HCT116 (cell line): ENCODE measurements around the gene FRRS1.

Source experiments
- CBX3 ChIP-seq: IDR thresholded peaks from 2 replicates; pipeline ENCODE4 v1.6.1; 2012; ENCODE audit warnings: low read depth
- POLR2A ChIP-seq: IDR thresholded peaks from 2 replicates; pipeline ENCODE4 v1.7.0; 2011; ENCODE audit warnings: borderline replicate concordance; ENCODE audit not compliant: insufficient read depth, insufficient read length; ENCODE audit errors: extremely low read depth
- SIN3A ChIP-seq: IDR thresholded peaks from 2 replicates; pipeline ENCODE4 v1.6.1; 2012; ENCODE audit warnings: low read depth
- SRF ChIP-seq: IDR thresholded peaks from 2 replicates; pipeline ENCODE4 v1.6.1; 2012; ENCODE audit warnings: low read depth
- ZNF274 ChIP-seq: fragments of 200-500 bp; sonication (Bioruptor generic); IDR thresholded peaks from 2 replicates; pipeline ENCODE4 v1.6.1; 2014; ENCODE audit warnings: mild to moderate bottlenecking, low read depth, low read length, inconsistent platforms
- TF ChIP-seq, protein P1 (sequence below), 3 experiments: fragments of 200-600 bp in 1 of 3; sonication (generic) in 1 of 3; IDR thresholded peaks in 2 of 3; conservative IDR thresholded peaks in 1 of 3; 2 replicates each; pipeline ENCODE4 v1.5.1; 2012 to 2017; ENCODE audit warnings: low read depth in 2 of 3, low read length in 2 of 3, antibody characterized with exemption in 1 of 3, borderline replicate concordance in 1 of 3, control low read depth in 1 of 3, mild to moderate bottlenecking in 1 of 3, mixed read lengths in 1 of 3, mixed run types in 1 of 3, moderate library complexity in 1 of 3; ENCODE audit not compliant: insufficient read depth in 1 of 3
- TF ChIP-seq, protein P2 (sequence below): IDR thresholded peaks from 2 replicates; pipeline ENCODE4 v1.6.1; 2012; ENCODE audit warnings: low read depth
- TF ChIP-seq, protein P3 (sequence below): IDR thresholded peaks from 2 replicates; pipeline ENCODE4 v1.6.1; 2011; ENCODE audit warnings: mild to moderate bottlenecking, low read length, moderate library complexity; ENCODE audit not compliant: insufficient replicate concordance; ENCODE audit errors: extremely low read depth

DNA sequence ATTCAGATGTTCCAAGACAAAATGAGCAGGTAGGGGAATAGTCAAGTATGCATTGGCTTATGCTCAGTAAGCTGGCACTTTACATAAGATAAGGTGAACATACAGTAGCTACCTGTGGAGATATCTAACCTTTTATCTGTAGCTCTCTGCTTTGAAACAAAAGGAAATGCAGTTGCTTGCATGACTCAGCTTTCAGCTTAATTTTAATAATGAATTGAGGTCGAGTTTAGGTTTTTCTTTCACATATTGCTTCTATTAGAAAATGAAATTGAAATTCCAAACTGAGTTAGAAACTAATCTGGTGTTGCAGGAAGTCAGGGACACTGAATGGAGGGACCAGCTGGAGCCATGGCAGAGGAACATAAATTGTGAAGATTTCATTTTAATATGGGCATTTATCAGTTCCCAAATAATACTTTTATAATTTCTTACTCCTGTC, 8.3 kb downstream of the FRRS1 start:
- TF ChIP-seq SRF (no peak), POLR2A (no peak), CBX3 (peak; percentile 38; the same call in 1 of the 2 replicates), ZNF274 (no peak), SIN3A (0 out of 2 replicates have a peak, but pooled peaks have one; percentile 29)
- TF ChIP-seq, protein P1, sequence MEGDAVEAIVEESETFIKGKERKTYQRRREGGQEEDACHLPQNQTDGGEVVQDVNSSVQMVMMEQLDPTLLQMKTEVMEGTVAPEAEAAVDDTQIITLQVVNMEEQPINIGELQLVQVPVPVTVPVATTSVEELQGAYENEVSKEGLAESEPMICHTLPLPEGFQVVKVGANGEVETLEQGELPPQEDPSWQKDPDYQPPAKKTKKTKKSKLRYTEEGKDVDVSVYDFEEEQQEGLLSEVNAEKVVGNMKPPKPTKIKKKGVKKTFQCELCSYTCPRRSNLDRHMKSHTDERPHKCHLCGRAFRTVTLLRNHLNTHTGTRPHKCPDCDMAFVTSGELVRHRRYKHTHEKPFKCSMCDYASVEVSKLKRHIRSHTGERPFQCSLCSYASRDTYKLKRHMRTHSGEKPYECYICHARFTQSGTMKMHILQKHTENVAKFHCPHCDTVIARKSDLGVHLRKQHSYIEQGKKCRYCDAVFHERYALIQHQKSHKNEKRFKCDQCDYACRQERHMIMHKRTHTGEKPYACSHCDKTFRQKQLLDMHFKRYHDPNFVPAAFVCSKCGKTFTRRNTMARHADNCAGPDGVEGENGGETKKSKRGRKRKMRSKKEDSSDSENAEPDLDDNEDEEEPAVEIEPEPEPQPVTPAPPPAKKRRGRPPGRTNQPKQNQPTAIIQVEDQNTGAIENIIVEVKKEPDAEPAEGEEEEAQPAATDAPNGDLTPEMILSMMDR (IDR thresholded peaks at IDR 0.05 in 2 of 3, conservative IDR thresholded peaks at IDR 0.05 in 1 of 3; ENCODE audit: borderline replicate concordance in 1 of 3, insufficient read depth in 1 of 3, low read depth in 2 of 3, low read length in 2 of 3): no peak
- TF ChIP-seq, protein P2, sequence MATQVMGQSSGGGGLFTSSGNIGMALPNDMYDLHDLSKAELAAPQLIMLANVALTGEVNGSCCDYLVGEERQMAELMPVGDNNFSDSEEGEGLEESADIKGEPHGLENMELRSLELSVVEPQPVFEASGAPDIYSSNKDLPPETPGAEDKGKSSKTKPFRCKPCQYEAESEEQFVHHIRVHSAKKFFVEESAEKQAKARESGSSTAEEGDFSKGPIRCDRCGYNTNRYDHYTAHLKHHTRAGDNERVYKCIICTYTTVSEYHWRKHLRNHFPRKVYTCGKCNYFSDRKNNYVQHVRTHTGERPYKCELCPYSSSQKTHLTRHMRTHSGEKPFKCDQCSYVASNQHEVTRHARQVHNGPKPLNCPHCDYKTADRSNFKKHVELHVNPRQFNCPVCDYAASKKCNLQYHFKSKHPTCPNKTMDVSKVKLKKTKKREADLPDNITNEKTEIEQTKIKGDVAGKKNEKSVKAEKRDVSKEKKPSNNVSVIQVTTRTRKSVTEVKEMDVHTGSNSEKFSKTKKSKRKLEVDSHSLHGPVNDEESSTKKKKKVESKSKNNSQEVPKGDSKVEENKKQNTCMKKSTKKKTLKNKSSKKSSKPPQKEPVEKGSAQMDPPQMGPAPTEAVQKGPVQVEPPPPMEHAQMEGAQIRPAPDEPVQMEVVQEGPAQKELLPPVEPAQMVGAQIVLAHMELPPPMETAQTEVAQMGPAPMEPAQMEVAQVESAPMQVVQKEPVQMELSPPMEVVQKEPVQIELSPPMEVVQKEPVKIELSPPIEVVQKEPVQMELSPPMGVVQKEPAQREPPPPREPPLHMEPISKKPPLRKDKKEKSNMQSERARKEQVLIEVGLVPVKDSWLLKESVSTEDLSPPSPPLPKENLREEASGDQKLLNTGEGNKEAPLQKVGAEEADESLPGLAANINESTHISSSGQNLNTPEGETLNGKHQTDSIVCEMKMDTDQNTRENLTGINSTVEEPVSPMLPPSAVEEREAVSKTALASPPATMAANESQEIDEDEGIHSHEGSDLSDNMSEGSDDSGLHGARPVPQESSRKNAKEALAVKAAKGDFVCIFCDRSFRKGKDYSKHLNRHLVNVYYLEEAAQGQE: no peak
- TF ChIP-seq, protein P3, sequence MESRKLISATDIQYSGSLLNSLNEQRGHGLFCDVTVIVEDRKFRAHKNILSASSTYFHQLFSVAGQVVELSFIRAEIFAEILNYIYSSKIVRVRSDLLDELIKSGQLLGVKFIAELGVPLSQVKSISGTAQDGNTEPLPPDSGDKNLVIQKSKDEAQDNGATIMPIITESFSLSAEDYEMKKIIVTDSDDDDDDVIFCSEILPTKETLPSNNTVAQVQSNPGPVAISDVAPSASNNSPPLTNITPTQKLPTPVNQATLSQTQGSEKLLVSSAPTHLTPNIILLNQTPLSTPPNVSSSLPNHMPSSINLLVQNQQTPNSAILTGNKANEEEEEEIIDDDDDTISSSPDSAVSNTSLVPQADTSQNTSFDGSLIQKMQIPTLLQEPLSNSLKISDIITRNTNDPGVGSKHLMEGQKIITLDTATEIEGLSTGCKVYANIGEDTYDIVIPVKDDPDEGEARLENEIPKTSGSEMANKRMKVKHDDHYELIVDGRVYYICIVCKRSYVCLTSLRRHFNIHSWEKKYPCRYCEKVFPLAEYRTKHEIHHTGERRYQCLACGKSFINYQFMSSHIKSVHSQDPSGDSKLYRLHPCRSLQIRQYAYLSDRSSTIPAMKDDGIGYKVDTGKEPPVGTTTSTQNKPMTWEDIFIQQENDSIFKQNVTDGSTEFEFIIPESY: no peak
